Ectodermal cell (in vitro differentiated cells): Measurements from ENCODE around the gene MSGN1.
"Not testable (repeated sequence)": the region's sequence is repeated elsewhere in the genome, so short reads cannot be mapped to it uniquely, and the experiment has no call there.

Source experiments
- H3K27ac ChIP-seq: 2 replicates; pipeline ENCODE4 v1.7.0; 2013; ENCODE audit warnings: mild to moderate bottlenecking, low read depth, low read length; ENCODE audit not compliant: insufficient read depth, poor library complexity, severe bottlenecking
- H3K27me3 ChIP-seq: 2 replicates; pipeline ENCODE4 v1.7.0; 2013; ENCODE audit warnings: mild to moderate bottlenecking, low read length; ENCODE audit not compliant: insufficient read depth, control insufficient read depth, poor library complexity, severe bottlenecking
- H3K36me3 ChIP-seq: one replicate; pipeline ENCODE4 v1.7.0; 2013; ENCODE audit warnings: low read length; ENCODE audit not compliant: control insufficient read depth, insufficient read depth
- H3K4me1 ChIP-seq: one replicate; pipeline ENCODE4 v1.7.0; 2013; ENCODE audit warnings: low read length; ENCODE audit not compliant: control insufficient read depth, insufficient read depth
- H3K4me3 ChIP-seq: 2 replicates; pipeline ENCODE4 v1.7.0; 2013; ENCODE audit warnings: low read depth, low read length, control low read depth; ENCODE audit not compliant: insufficient read depth
- H3K9me3 ChIP-seq: 2 replicates; pipeline ENCODE4 v1.7.0; 2013; ENCODE audit warnings: mild to moderate bottlenecking, low read length, moderate library complexity; ENCODE audit not compliant: control insufficient read depth
- WGBS, 2 experiments: methylation state at CpG; one replicate each; pipeline ENCODE4 v1.1.7; 2013; ENCODE audit warnings: missing lambda C conversion rate in 2 of 2; 5-methylcytosine and 5-hydroxymethylcytosine counted together

MSGN1 gene

GRCh38 chr2:17821535-17822444, 5.5 kb downstream of the MSGN1 start:
- Histone ChIP-seq H3K27me3 (no peaks in the 10 kb centered on the region), H3K36me3 (no peaks in the 10 kb centered on the region), H3K27ac (no peak overlapping the region), H3K4me1 (peaks cover 5% of the 10 kb centered on the region), H3K4me3 (no peak overlapping the region), H3K9me3 (no peaks in the 10 kb centered on the region)
- WGBS, 2 experiments = 79 to 83% methylated on average over 7 of the region's 7 CpGs

DNA sequence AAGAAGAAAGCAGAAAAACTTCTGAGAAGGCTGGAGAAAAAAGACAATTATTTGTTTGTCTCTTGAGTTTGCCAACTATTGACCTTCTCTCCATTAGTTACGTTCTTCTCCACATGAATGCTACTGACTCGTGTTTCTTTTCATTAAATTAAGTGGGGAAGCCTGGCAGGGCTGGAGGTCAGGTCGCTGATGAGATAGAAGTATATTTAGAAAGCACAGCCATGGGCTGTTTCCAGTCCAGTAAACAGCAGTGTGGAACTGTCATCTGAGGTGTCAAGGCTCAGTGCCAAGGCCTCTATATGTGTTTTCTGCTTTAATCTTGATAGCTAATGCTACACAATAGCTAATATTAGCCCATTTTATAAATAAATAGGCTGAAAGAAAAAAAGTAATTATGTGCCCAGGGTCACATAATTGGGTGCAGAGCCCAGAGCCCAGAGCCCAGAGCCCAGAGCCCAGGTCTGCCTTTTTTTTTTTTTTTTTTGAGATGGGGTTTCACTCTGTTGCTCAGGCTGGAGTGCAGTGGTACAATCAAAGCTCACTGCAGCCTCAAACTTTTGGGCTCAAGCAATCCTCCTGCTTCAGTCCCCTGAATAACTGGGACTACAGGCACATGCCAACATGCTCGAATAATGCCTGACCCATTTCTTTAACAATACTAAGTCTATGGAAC, 6.3 kb downstream of the MSGN1 start:
- 73 to 78% methylated on average over 4 of the region's 4 CpGs for WGBS, 2 experiments
- Histone ChIP-seq H3K36me3 (no peaks in the 10 kb centered on the region), H3K4me1 (peaks cover 5% of the 10 kb centered on the region), H3K27ac (no peak overlapping the region), H3K9me3 (no peaks in the 10 kb centered on the region), H3K4me3 (no peak overlapping the region), H3K27me3 (no peaks in the 10 kb centered on the region)

GRCh38 chr2:17823646-17824045, 7.4 kb downstream of the MSGN1 start:
- not testable (repeated sequence) for H3K4me1 ChIP-seq, H3K27ac ChIP-seq, H3K27me3 ChIP-seq, H3K36me3 ChIP-seq, H3K4me3 ChIP-seq, H3K9me3 ChIP-seq
- 76 to 83% methylated on average over 4 of the region's 4 CpGs for WGBS, 2 experiments

- Histone ChIP-seq H3K9me3 (no peaks in the 10 kb centered on the region), H3K36me3 (no peaks in the 10 kb centered on the region), H3K27me3 (peaks cover 23% of the 10 kb centered on the region), H3K4me1 (peaks cover 2% of the 10 kb centered on the region), H3K4me3 (no peak overlapping the region), H3K27ac (no peak overlapping the region)
- WGBS, 2 experiments = 11 to 12% methylated on average over 5 of the region's 5 CpGs
These were observed 11.1 kb downstream of the MSGN1 start for GRCh38 chr2:17827316-17827715.

GRCh38 chr2:17827785-17828184, 11.5 kb downstream of the MSGN1 start:
- Histone ChIP-seq H3K27me3 (peaks cover 23% of the 10 kb centered on the region), H3K27ac (no peak overlapping the region), H3K36me3 (no peaks in the 10 kb centered on the region), H3K4me1 (no peaks in the 10 kb centered on the region), H3K4me3 (no peak overlapping the region), H3K9me3 (no peaks in the 10 kb centered on the region)
- WGBS, 2 experiments = 94 to 100% methylated on average over 2 of the region's 2 CpGs

DNA sequence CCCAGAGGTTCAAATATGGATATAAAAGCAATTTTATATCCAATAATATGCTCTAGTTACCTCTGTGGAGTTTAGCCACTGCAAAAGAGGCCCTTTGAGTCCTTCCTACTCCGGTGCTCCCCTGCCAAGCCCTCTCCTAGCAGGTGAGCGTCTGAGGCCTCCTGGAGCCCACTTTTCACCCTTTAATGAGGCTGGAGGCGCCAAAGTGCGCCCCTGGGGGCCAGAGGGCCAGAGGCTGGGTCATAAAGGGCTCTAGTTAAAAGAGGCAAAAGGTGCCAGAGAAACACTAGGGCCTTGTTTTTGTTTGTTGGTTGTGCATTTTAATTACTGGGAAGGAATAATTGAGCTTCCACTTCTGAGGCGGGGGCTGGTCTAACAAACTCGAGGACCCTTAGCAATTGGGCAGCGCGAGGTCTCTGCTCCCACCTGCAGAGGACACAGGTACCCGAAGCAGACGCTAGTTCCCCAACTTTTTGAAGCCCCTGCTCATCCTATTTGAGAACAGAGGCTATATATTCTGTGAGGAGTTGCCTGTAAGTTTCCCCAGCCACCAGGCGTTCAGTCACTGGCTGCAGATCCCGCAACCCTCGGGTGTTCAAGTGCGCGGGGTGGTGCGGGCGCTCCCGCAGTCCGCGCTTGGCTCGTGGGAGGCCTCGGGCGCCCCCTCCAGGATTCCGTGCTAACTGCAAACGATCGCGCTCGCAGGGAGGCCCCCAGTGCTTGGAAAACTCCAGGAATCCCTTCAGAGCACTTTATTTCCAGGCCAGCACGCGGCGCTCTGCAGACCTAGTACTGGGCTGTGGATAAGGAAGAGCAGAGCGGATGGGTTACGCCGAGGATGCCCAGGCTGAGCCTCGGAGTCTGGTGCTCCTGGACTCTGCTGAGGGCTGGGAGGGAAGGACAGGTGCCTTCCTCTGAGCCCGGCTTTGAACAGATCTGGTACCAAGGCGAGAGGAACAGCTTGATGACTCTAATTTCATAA, 14.1 kb downstream of the MSGN1 start:
- peaks cover 23% of the 10 kb centered on the region for H3K27me3 ChIP-seq
- H3K27ac ChIP-seq = no peak overlapping the region
- H3K9me3 ChIP-seq = no peaks in the 10 kb centered on the region
- no peaks in the 10 kb centered on the region for H3K36me3 ChIP-seq
- H3K4me1 ChIP-seq = no peaks in the 10 kb centered on the region
- no peak overlapping the region for H3K4me3 ChIP-seq
- WGBS, 2 experiments = 19 to 22% methylated on average over 37 of the region's 37 CpGs

DNA sequence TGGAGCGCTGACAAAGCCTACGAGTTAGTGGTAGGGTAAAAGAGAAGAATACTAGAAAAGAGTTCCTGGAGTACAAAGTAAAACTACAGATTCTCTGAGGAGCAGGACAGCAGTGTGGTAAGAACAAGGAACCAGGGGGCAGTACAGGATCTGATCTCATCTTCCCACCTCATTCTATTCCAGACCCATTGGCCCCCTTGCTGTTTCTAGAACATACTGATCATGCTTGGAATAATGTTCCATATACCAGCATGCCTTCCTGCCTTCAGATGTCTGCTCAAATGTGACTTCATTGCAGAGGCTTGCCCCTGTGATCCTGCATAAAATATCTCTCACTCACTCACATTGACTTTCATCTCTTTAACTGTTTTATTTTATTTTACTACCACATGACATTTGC, 19.3 kb downstream of the MSGN1 start:
- WGBS, 2 experiments = 49 to 63% methylated on average over 2 of the region's 2 CpGs
- H3K36me3 ChIP-seq = no peaks in the 10 kb centered on the region
- H3K4me1 ChIP-seq = no peaks in the 10 kb centered on the region

GRCh38 chr2:17839959-17840358, 23.7 kb downstream of the MSGN1 start:
- no peaks in the 10 kb centered on the region for H3K27me3 ChIP-seq
- H3K4me3 ChIP-seq = no peak overlapping the region
- no peaks in the 10 kb centered on the region for H3K36me3 ChIP-seq
- WGBS, 2 experiments = 99 to 100% methylated on average over 2 of the region's 2 CpGs
- H3K9me3 ChIP-seq = no peaks in the 10 kb centered on the region
- no peak overlapping the region for H3K27ac ChIP-seq
- H3K4me1 ChIP-seq = no peaks in the 10 kb centered on the region

More for the DNA sequence above, 19.3 kb downstream of the MSGN1 start:
- no peaks in the 10 kb centered on the region for H3K9me3 ChIP-seq
- no peak overlapping the region for H3K27ac ChIP-seq
- peaks cover 7% of the 10 kb centered on the region for H3K27me3 ChIP-seq
- H3K4me3 ChIP-seq = no peak overlapping the region

DNA sequence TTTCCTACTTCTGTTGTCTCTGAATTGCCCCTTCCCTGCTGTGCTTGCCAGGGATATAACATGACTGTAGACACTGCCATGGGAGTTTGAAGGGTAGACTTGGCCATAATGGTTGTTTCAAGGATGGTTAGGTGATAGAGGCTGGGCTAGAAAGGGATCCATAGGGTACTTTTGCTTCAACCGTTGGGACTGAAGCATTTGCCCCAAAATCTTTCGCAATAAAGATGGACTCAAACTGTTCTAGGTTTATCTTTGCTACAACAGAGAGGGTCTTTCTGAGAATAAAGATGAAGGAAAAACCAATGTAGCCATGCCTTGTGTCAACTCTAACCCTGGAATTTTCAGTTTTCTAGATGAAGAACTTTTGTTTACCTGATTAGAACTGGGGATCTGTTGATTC, 27.2 kb downstream of the MSGN1 start:
- Histone ChIP-seq H3K36me3 (no peaks in the 10 kb centered on the region), H3K9me3 (no peaks in the 10 kb centered on the region), H3K4me1 (no peaks in the 10 kb centered on the region), H3K4me3 (no peak overlapping the region), H3K27ac (no peak overlapping the region), H3K27me3 (no peaks in the 10 kb centered on the region)
- WGBS, 2 experiments = 68 to 76% methylated on average over 2 of the region's 2 CpGs
